ENCODE measurements around the gene EXOC2.
A peak's percentile ranks its signal among the peaks of the same experiment; 100 is the strongest.

The EXOC2 gene

DNA sequence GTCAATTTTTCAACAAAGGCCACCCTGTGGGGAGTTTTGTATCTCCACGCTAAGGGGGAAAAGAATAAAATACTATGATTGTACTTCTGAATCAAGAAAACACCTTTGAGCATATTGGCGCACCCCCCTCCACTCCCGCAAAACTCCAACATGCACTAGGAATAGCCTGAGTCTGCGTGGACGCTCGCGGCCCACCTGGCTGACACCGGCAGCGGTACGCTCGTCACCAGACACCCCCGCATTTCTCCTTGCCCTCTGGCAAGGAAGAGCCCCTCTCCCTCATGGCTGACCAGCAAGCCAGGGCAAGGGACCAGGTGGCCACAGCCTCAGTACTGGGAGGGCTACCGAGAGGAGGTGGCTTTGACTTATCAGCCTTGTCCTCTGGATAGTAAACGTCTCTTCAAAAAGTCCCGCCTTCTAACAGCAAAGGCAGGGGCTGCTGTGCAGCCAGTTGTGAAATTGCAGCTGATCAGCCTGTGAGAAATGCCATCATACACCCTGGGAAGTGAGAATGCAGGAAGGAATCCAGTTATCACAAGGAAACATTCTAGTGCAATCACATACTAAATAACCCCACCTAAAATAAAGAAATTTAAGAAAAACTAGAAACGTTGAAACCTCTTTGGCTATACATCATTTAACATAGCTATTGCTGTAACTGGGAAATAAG lies 120.2 kb downstream of the EXOC2 start:
- TF ChIP-seq, protein P1, sequence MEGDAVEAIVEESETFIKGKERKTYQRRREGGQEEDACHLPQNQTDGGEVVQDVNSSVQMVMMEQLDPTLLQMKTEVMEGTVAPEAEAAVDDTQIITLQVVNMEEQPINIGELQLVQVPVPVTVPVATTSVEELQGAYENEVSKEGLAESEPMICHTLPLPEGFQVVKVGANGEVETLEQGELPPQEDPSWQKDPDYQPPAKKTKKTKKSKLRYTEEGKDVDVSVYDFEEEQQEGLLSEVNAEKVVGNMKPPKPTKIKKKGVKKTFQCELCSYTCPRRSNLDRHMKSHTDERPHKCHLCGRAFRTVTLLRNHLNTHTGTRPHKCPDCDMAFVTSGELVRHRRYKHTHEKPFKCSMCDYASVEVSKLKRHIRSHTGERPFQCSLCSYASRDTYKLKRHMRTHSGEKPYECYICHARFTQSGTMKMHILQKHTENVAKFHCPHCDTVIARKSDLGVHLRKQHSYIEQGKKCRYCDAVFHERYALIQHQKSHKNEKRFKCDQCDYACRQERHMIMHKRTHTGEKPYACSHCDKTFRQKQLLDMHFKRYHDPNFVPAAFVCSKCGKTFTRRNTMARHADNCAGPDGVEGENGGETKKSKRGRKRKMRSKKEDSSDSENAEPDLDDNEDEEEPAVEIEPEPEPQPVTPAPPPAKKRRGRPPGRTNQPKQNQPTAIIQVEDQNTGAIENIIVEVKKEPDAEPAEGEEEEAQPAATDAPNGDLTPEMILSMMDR (IDR thresholded peaks at IDR 0.05; ENCODE audit: insufficient read depth, low read depth, low read length, missing control alignments): no peak
- no peak overlapping the region for H3K4me3 ChIP-seq (ENCODE audit: low read depth, low read length)
- DNase-seq (ENCODE audit: low read depth): no peak

DNA sequence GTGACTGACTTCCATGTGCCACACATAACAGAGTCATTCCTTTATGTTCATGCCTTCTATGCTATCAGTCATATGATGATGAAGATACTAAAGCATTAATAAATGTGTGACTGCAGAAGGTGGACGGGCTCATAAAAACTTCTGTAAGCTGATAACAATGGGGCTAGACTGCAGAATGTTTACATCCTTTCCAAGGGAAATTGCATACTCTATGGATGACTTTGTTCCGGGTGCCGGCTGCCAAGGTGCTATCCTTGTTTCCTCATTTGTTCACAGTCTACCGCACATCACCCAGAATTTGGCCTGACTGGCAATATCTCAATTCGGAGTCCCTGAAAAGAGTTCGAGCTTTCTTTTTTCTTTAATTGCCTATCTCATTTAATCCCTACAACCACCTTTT lies 121.0 kb downstream of the EXOC2 start:
- no peak for DNase-seq (ENCODE audit: low read depth)
- no peak overlapping the region for H3K4me3 ChIP-seq (ENCODE audit: low read depth, low read length)
- TF ChIP-seq, protein P1 (IDR thresholded peaks at IDR 0.05; ENCODE audit: insufficient read depth, low read depth, low read length, missing control alignments): no peak

DNA sequence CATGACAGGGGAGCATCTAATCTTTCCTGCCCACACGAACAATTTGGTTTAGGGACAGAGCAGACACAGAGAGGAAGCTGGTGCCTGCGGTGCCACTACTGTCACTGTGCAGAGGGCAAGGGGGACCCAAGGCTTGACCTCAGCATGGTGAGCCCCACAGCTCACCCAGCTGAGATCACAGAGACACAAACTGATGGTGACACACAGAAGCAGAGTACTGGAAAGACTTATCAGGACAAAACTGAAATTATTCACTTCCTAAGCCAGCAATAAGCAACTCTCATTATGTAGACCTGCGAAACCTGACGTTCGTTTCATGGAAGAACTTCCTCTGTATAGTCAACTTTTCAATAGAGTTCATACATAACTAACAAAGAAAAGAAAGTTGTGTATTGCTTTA lies 122.1 kb downstream of the EXOC2 start:
- H3K4me3 ChIP-seq (ENCODE audit: low read depth, low read length): no peak overlapping the region
- TF ChIP-seq, protein P1 (IDR thresholded peaks at IDR 0.05; ENCODE audit: insufficient read depth, low read depth, low read length, missing control alignments): no peak
- no peak for DNase-seq (ENCODE audit: low read depth)

GRCh38 chr6:568954-569523 lies 123.9 kb downstream of the EXOC2 start:
- TF ChIP-seq, protein P1 (IDR thresholded peaks at IDR 0.05; ENCODE audit: insufficient read depth, low read depth, low read length, missing control alignments): no peak
- no peak overlapping the region for H3K4me3 ChIP-seq (ENCODE audit: low read depth, low read length)
- peak; percentile 30 for DNase-seq (ENCODE audit: low read depth)

GRCh38 chr6:568085-568484 lies 124.9 kb downstream of the EXOC2 start:
- TF ChIP-seq, protein P1 (IDR thresholded peaks at IDR 0.05; ENCODE audit: insufficient read depth, low read depth, low read length, missing control alignments): no peak
- no peak for DNase-seq (ENCODE audit: low read depth)

DNA sequence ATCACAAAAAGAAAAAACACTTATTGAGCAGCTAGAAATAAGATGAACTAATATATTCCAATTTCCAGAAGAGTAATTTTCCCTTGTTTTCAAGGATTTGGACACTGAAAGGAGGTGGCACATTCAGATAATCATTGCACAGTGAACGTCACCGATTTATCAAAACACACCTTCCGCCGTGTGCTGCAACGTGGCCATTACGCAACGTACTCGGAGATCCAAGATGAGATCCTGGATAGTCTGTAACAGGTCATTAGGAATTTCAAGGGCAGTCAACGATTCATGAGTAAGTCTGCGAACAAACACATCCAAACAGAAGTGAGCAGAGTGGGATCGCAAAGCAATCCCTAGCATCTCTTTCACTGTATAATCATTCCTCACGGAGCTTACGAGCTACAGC lies 129.1 kb downstream of the EXOC2 start:
- no peak for DNase-seq (ENCODE audit: low read depth)
- H3K4me3 ChIP-seq (ENCODE audit: low read depth, low read length): no peak overlapping the region
- TF ChIP-seq, protein P1 (IDR thresholded peaks at IDR 0.05; ENCODE audit: insufficient read depth, low read depth, low read length, missing control alignments): no peak

More at GRCh38 chr6:568085-568484, 124.9 kb downstream of the EXOC2 start:
- H3K4me3 ChIP-seq (ENCODE audit: low read depth, low read length): no peak overlapping the region

Measured in GM12865 (cell line).